Neural cell (in vitro differentiated cells): ENCODE results near the gene LRP1-AS. TPM values are rescaled to one million over a fixed set of nuclear protein-coding genes. Genes with fewer than 3 reads are reported as not detected.

Experiments used
- H2AFZ ChIP-seq: fragments of 200-600, 300-800 bp; sonication (generic), shearing (Covaris generic); 2 replicates; pipeline ENCODE4 v1.6.0; 2014; ENCODE audit warnings: low read depth, mild to moderate bottlenecking, antibody characterized with exemption, low read length, moderate library complexity
- H3F3A ChIP-seq: fragments of 200-600 bp; shearing (Covaris generic); 2 replicates; pipeline ENCODE4 v1.6.1; 2016; ENCODE audit warnings: mild to moderate bottlenecking, moderate library complexity, mixed read lengths, antibody characterized with exemption, low read length; ENCODE audit not compliant: insufficient read depth, poor library complexity, severe bottlenecking
- H3K27ac ChIP-seq: fragments of 200-600, 300-800 bp; sonication (generic), shearing (Covaris generic); 2 replicates; pipeline ENCODE4 v1.5.1; 2014; ENCODE audit warnings: mild to moderate bottlenecking, low read length, moderate library complexity
- H3K27me3 ChIP-seq: fragments of 300-800, 200-600 bp; sonication (generic), shearing (Covaris generic); 2 replicates; pipeline ENCODE4 v1.6.0; 2014; ENCODE audit warnings: mild to moderate bottlenecking, low read depth, low read length, moderate library complexity; ENCODE audit not compliant: insufficient read depth
- H3K36me3 ChIP-seq: fragments of 300-800, 200-600 bp; sonication (generic), shearing (Covaris generic); 2 replicates; pipeline ENCODE4 v1.5.1; 2014; ENCODE audit warnings: mild to moderate bottlenecking, antibody characterized with exemption, low read length, moderate library complexity; ENCODE audit not compliant: insufficient read depth
- H3K4me2 ChIP-seq: fragments of 300-800, 200-600 bp; sonication (generic), shearing (Covaris generic); 2 replicates; pipeline ENCODE4 v1.6.0; 2014; ENCODE audit warnings: mild to moderate bottlenecking, low read length
- H3K4me3 ChIP-seq: fragments of 300-800, 200-600 bp; sonication (generic), shearing (Covaris generic); 2 replicates; pipeline ENCODE4 v1.5.1; 2014; ENCODE audit warnings: mild to moderate bottlenecking, low read length, moderate library complexity
- H3K79me2 ChIP-seq: fragments of 200-600 bp; shearing (Covaris generic); replicated peaks from 2 replicates; pipeline ENCODE4 v1.6.0; 2014; ENCODE audit warnings: mild to moderate bottlenecking, low read length, moderate library complexity; ENCODE audit not compliant: insufficient read depth
- H3K9ac ChIP-seq: fragments of 300-800, 200-600 bp; sonication (generic), shearing (Covaris generic); 2 replicates; pipeline ENCODE4 v1.6.1; 2016; ENCODE audit warnings: mild to moderate bottlenecking, low read length, mixed read lengths
- H3K9me2 ChIP-seq: fragments of 200-600 bp; shearing (Covaris generic); 2 replicates; pipeline ENCODE4 v1.6.1; 2016; ENCODE audit warnings: mild to moderate bottlenecking, low read length, mixed read lengths; ENCODE audit not compliant: insufficient read depth
- H3K9me3 ChIP-seq: fragments of 200-600, 300-800 bp; sonication (generic), shearing (Covaris generic); 2 replicates; pipeline ENCODE4 v1.6.1; 2016; ENCODE audit warnings: mild to moderate bottlenecking, mixed run types, low read length, moderate library complexity, mixed read lengths
- H4K20me1 ChIP-seq: fragments of 200-600 bp; shearing (Covaris generic); 2 replicates; pipeline ENCODE4 v1.6.1; 2016; ENCODE audit warnings: mild to moderate bottlenecking, mixed run types; ENCODE audit not compliant: insufficient read depth
- CTCF ChIP-seq: fragments of 450-650 bp; IDR thresholded peaks from 2 replicates; pipeline ENCODE4 v1.5.1; 2014; ENCODE audit warnings: antibody characterized with exemption, mild to moderate bottlenecking, moderate library complexity; ENCODE audit not compliant: poor library complexity, severe bottlenecking
- EP300 ChIP-seq: fragments of 450-650 bp; conservative IDR thresholded peaks from 2 replicates; pipeline ENCODE4 v1.6.1; 2014; ENCODE audit warnings: antibody characterized with exemption, mild to moderate bottlenecking, moderate library complexity; ENCODE audit not compliant: poor library complexity, severe bottlenecking
- EZH2 ChIP-seq: fragments of 200-600, 300-800 bp; shearing (Covaris generic), sonication (generic); IDR thresholded peaks from 2 replicates; pipeline ENCODE4 v1.6.1; 2014; ENCODE audit warnings: antibody characterized with exemption, low read length, borderline replicate concordance, mild to moderate bottlenecking; ENCODE audit not compliant: insufficient read depth, poor library complexity, severe bottlenecking
- MXI1 ChIP-seq: fragments of 450-650 bp; conservative IDR thresholded peaks from 2 replicates; pipeline ENCODE4 v1.6.1; 2014; ENCODE audit warnings: antibody characterized with exemption, mild to moderate bottlenecking; ENCODE audit not compliant: poor library complexity, severe bottlenecking
- POLR2AphosphoS5 ChIP-seq: IDR thresholded peaks from 2 replicates; pipeline ENCODE4 v1.6.1; 2012
- RAD21 ChIP-seq: fragments of 450-650 bp; conservative IDR thresholded peaks from 2 replicates; pipeline ENCODE4 v1.6.1; 2014; ENCODE audit warnings: antibody characterized with exemption, mild to moderate bottlenecking, moderate library complexity
- REST ChIP-seq: IDR thresholded peaks from 2 replicates; pipeline ENCODE4 v1.6.1; 2012; ENCODE audit warnings: borderline replicate concordance
- SMC3 ChIP-seq: fragments of 450-650 bp; conservative IDR thresholded peaks from 2 replicates; pipeline ENCODE4 v1.6.1; 2014; ENCODE audit warnings: antibody characterized with exemption, mild to moderate bottlenecking, moderate library complexity; ENCODE audit not compliant: poor library complexity
- TAF1 ChIP-seq: IDR thresholded peaks from 2 replicates; pipeline ENCODE4 v1.6.1; 2012; ENCODE audit warnings: low read depth
- polyA plus RNA-seq: library from polyadenylated mRNA; depleted of rRNA; stranded (reverse); fragments of >200 nt; gene quantifications from 2 replicates; pipeline ENCODE4 v1.2.3, GENCODE V29; 2014

Gene LRP1-AS
- polyA plus RNA-seq, 1 donor from 2014 or later, result not detected

- Histone ChIP-seq H2AFZ (no peak within 1 kb of the TSS), H3K27me3 (no peaks in the 10 kb centered on the region), H4K20me1 (no peaks in the 10 kb centered on the region), H3K9me3 (no peaks in the 10 kb centered on the region), H3K4me3 (peak within 1 kb of the TSS; percentile 50), H3K79me2 (no peaks in the 10 kb centered on the region), H3K27ac (no peak within 1 kb of the TSS), H3K9ac (no peak within 1 kb of the TSS), H3K4me2 (no peak within 1 kb of the TSS), H3K9me2 (no peaks in the 10 kb centered on the region), H3K36me3 (no peaks in the 10 kb centered on the region), H3F3A (no peaks in the 10 kb centered on the region)
- no peak for TF ChIP-seq EZH2
- TF ChIP-seq SMC3, result no peak
- TF ChIP-seq EP300, result no peak
- TF ChIP-seq MXI1, result no peak
- TF ChIP-seq TAF1, result no peak
- TF ChIP-seq POLR2AphosphoS5, result no peak
- TF ChIP-seq CTCF, result no peak
- TF ChIP-seq REST, result no peak
- no peak for TF ChIP-seq RAD21
These were observed 36.2 kb downstream of the LRP1-AS start, which contains the start of gene STAT6 for GRCh38 chr12:57111031-57111734. TSS of gene STAT6 (minus strand) at chr12:57111362. CDS start at chr12:57108278, 3,084 bp downstream.

GRCh38 chr12:57110104-57111030 is 37.1 kb downstream of the LRP1-AS start:
- H3K4me2 ChIP-seq, result no peak overlapping the region
- H4K20me1 ChIP-seq, result no peaks in the 10 kb centered on the region
- H3K79me2 ChIP-seq, result no peaks in the 10 kb centered on the region
- no peaks in the 10 kb centered on the region for H3F3A ChIP-seq
- no peaks in the 10 kb centered on the region for H3K9me2 ChIP-seq
- no peak overlapping the region for H3K27ac ChIP-seq
- no peaks in the 10 kb centered on the region for H3K36me3 ChIP-seq
- H3K9me3 ChIP-seq, result no peaks in the 10 kb centered on the region
- no peaks in the 10 kb centered on the region for H3K27me3 ChIP-seq
- no peak overlapping the region for H3K4me3 ChIP-seq
- TF ChIP-seq REST (no peak), EP300 (no peak), MXI1 (no peak), SMC3 (no peak), EZH2 (no peak), CTCF (no peak), RAD21 (no peak), POLR2AphosphoS5 (no peak)
- H2AFZ ChIP-seq, result no peak overlapping the region
- no peak overlapping the region for H3K9ac ChIP-seq
